Panc1 (cell line): Measurements from ENCODE around the gene ANKH. TPM values are rescaled to one million over a fixed set of nuclear protein-coding genes. Genes with fewer than 3 reads are reported as not detected.

Experiments used
- ATAC-seq: fragments of 200-7000 bp; cut with Tn5 transposase; 2 replicates; pipeline ENCODE4 v1.9.1; 2020; ENCODE audit warnings: mild to moderate bottlenecking, moderate library complexity
- BruUV-seq: library from RNA; stranded (reverse); fragments of 400-500 nt; replicated peaks from 2 replicates; lab custom pipeline; 2021; lab: Mats Ljungman, UMichigan
- CTCF ChIA-PET: fragments of 300-600 bp; sonication (Branson Sonifier 250); formaldehyde crosslinking; loops from one replicate; lab custom pipeline; 2022; ENCODE audit warnings: antibody characterized with exemption; lab: Charles Lee
- POLR2A ChIA-PET: fragments of 300-600 bp; sonication (Branson Sonifier 250); formaldehyde crosslinking; loops from one replicate; lab custom pipeline; 2022; ENCODE audit warnings: antibody characterized with exemption; lab: Charles Lee
- DNase-seq: peaks from one replicate; pipeline ENCODE4 v3.0.0-alpha.2; 2010; ENCODE audit warnings: low read depth, low spot score
- H3K27ac ChIP-seq: 2 replicates; pipeline ENCODE4 v1.5.1; 2011; ENCODE audit warnings: mild to moderate bottlenecking, low read length, inconsistent platforms
- H3K27me3 ChIP-seq: fragments of 200-500 bp; sonication (Bioruptor generic); 2 replicates; pipeline ENCODE4 v1.6.0; 2014; ENCODE audit warnings: low read length, inconsistent platforms; ENCODE audit not compliant: control insufficient read depth, insufficient read depth
- H3K36me3 ChIP-seq: fragments of 200-500 bp; sonication (Bioruptor generic); 2 replicates; pipeline ENCODE4 v1.5.1; 2014; ENCODE audit warnings: inconsistent platforms, mild to moderate bottlenecking, low read length, moderate library complexity; ENCODE audit not compliant: control insufficient read depth, insufficient read depth
- H3K4me1 ChIP-seq: 2 replicates; pipeline ENCODE4 v1.5.1; 2011; ENCODE audit warnings: inconsistent platforms, mild to moderate bottlenecking, low read length, moderate library complexity; ENCODE audit not compliant: control insufficient read depth, insufficient read depth
- H3K4me3 ChIP-seq, 2 experiments: 2 replicates each; pipeline ENCODE4 v1.5.1; 2011 to 2012; ENCODE audit warnings: low read depth in 2 of 2, low read length in 2 of 2, mild to moderate bottlenecking in 2 of 2, inconsistent platforms in 1 of 2, moderate library complexity in 1 of 2
- H3K9me3 ChIP-seq: fragments of 200-500 bp; sonication (Bioruptor generic); 2 replicates; pipeline ENCODE4 v1.5.1; 2014; ENCODE audit warnings: low read depth, mild to moderate bottlenecking, inconsistent platforms, low read length, moderate library complexity; ENCODE audit not compliant: control insufficient read depth, insufficient read depth
- CTCF ChIP-seq: fragments of 450-650 bp; IDR thresholded peaks from 2 replicates; pipeline ENCODE4 v1.5.1; 2017; ENCODE audit warnings: mild to moderate bottlenecking
- POLR2AphosphoS5 ChIP-seq: IDR thresholded peaks from 2 replicates; pipeline ENCODE4 v1.6.1; 2012; ENCODE audit warnings: mild to moderate bottlenecking, low read depth, low read length, moderate library complexity
- SIN3A ChIP-seq: IDR thresholded peaks from 2 replicates; pipeline ENCODE4 v1.6.1; 2012; ENCODE audit warnings: low read depth, mild to moderate bottlenecking, low read length, moderate library complexity, borderline replicate concordance; ENCODE audit not compliant: insufficient read depth
- TCF7L2 ChIP-seq: IDR thresholded peaks from 2 replicates; pipeline ENCODE4 v1.6.1; 2011; ENCODE audit warnings: mild to moderate bottlenecking, low read depth, low read length, inconsistent platforms
- in situ Hi-C: cut with HindIII; loops from 2 replicates; pipeline ENCODE4 v1.10.0; 2016; ENCODE audit warnings: low sequenced_read_pairs, low pct_unique_long_range_greater_than_20kb
- intact Hi-C: fragments of 100-400 bp; cut with micrococcal nuclease; formaldehyde crosslinking; loops from one replicate; pipeline ENCODE4 v1.10.0; 2022; ENCODE audit not compliant: unreplicated experiment
- total RNA-seq: library from RNA; stranded (reverse); gene quantifications from one replicate; pipeline ENCODE4 v1.2.1, GENCODE V29; 2021; ENCODE audit not compliant: unreplicated experiment
- TF ChIP-seq, protein P1 (sequence below), 2 experiments: IDR thresholded peaks; 2 replicates each; pipeline ENCODE4 v1.6.1; 2011 to 2012; ENCODE audit warnings: low read depth in 2 of 2, control low read depth in 1 of 2, low read length in 1 of 2, mild to moderate bottlenecking in 1 of 2, moderate library complexity in 1 of 2; ENCODE audit not compliant: insufficient read depth in 1 of 2

ANKH gene
- total RNA-seq, 1 experiment from 2014 or later, result 11.2 TPM

DNA sequence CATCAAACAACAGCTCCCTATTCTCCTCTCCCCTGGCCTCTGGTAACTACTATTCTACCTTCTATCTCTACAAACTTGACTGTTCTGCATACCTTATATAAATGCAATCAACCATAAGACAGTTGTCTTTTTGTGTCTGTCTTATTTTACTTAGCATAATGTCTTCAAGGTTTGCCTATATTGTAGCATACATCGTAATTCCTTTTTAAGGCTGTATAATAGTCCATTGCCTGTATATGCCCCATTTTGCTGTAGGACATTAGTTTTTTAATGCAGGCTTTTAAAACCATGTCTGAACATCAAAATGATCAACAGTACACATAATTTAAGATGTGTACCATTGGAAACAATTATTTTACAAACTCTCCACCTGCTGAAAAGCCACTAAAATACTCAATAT is 12.4 kb downstream of the ANKH start:
- in situ Hi-C loops (no loop called here), intact Hi-C loops (no loop called here)
- Histone ChIP-seq H3K27me3 (no peaks in the 10 kb centered on the region), H3K4me1 (no peaks in the 10 kb centered on the region), H3K36me3 (no peaks in the 10 kb centered on the region), H3K9me3 (no peaks in the 10 kb centered on the region), H3K27ac (no peak overlapping the region), H3K4me3 (no peak overlapping the region)
- BruUV-seq, result no TSS peak
- ATAC-seq, result no peak
- TF ChIP-seq, protein P1, sequence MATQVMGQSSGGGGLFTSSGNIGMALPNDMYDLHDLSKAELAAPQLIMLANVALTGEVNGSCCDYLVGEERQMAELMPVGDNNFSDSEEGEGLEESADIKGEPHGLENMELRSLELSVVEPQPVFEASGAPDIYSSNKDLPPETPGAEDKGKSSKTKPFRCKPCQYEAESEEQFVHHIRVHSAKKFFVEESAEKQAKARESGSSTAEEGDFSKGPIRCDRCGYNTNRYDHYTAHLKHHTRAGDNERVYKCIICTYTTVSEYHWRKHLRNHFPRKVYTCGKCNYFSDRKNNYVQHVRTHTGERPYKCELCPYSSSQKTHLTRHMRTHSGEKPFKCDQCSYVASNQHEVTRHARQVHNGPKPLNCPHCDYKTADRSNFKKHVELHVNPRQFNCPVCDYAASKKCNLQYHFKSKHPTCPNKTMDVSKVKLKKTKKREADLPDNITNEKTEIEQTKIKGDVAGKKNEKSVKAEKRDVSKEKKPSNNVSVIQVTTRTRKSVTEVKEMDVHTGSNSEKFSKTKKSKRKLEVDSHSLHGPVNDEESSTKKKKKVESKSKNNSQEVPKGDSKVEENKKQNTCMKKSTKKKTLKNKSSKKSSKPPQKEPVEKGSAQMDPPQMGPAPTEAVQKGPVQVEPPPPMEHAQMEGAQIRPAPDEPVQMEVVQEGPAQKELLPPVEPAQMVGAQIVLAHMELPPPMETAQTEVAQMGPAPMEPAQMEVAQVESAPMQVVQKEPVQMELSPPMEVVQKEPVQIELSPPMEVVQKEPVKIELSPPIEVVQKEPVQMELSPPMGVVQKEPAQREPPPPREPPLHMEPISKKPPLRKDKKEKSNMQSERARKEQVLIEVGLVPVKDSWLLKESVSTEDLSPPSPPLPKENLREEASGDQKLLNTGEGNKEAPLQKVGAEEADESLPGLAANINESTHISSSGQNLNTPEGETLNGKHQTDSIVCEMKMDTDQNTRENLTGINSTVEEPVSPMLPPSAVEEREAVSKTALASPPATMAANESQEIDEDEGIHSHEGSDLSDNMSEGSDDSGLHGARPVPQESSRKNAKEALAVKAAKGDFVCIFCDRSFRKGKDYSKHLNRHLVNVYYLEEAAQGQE (IDR thresholded peaks at IDR 0.05; ENCODE audit: insufficient read depth in 1 of 2, low read depth in 2 of 2, low read length in 1 of 2), result no peak
- TF ChIP-seq SIN3A (no peak), POLR2AphosphoS5 (no peak), TCF7L2 (no peak), CTCF (no peak)
- ChIA-PET POLR2A (no interaction called here), CTCF (no interaction called here)
- DNase-seq, result no peak

- TF ChIP-seq CTCF, result no peak
- no peak for TF ChIP-seq SIN3A
- TF ChIP-seq TCF7L2, result no peak
- TF ChIP-seq POLR2AphosphoS5, result no peak
- TF ChIP-seq, protein P1 (IDR thresholded peaks at IDR 0.05; ENCODE audit: insufficient read depth in 1 of 2, low read depth in 2 of 2, low read length in 1 of 2), result no peak
- intact Hi-C loops (no loop called here), in situ Hi-C loops (no loop called here)
- Histone ChIP-seq H3K9me3 (no peaks in the 10 kb centered on the region), H3K4me1 (no peaks in the 10 kb centered on the region), H3K36me3 (no peaks in the 10 kb centered on the region), H3K4me3 (no peak overlapping the region), H3K27me3 (no peaks in the 10 kb centered on the region), H3K27ac (no peak overlapping the region)
- no TSS peak for BruUV-seq
- DNase-seq (no peak), ATAC-seq (no peak)
- CTCF ChIA-PET, result no interaction called here
- POLR2A ChIA-PET, result no interaction called here
Measured at GRCh38 chr5:14855366-14855765, 16.2 kb downstream of the ANKH start.
